Liver (tissue), 9 donors: Measurements from ENCODE around the gene PARN. TPM values are rescaled to one million over a fixed set of nuclear protein-coding genes. Genes with fewer than 3 reads are reported as not detected.
"Not testable (repeated sequence)": the region's sequence is repeated elsewhere in the genome, so short reads cannot be mapped to it uniquely, and the experiment has no call there.

Experiments
- DNase-seq: peaks from one replicate; pipeline ENCODE4 v3.0.0-alpha.2; 2017; ENCODE audit warnings: low spot score
- H3K27ac ChIP-seq, 2 donors: one replicate each; pipeline ENCODE4 v1.7.0; 2013; ENCODE audit warnings: inconsistent platforms in 2 of 2, low read length in 2 of 2, control low read depth in 1 of 2, low read depth in 1 of 2, mild to moderate bottlenecking in 1 of 2
- H3K27me3 ChIP-seq, 4 donors: one replicate each; pipeline versions ENCODE4 v1.6.1 to v1.7.0; 2013; ENCODE audit warnings: low read length in 3 of 4, inconsistent platforms in 1 of 4, mild to moderate bottlenecking in 1 of 4, moderate library complexity in 1 of 4; ENCODE audit not compliant: control insufficient read depth in 4 of 4, insufficient read depth in 4 of 4
- H3K36me3 ChIP-seq, 4 donors: one replicate each; pipeline versions ENCODE4 v1.6.1 to v1.7.0; 2013; ENCODE audit warnings: low read length in 3 of 4, mild to moderate bottlenecking in 3 of 4, low read depth in 1 of 4, moderate library complexity in 1 of 4; ENCODE audit not compliant: control insufficient read depth in 4 of 4, insufficient read depth in 3 of 4
- H3K4me1 ChIP-seq, 4 donors: one replicate each; pipeline versions ENCODE4 v1.6.1 to v1.7.0; 2013; ENCODE audit warnings: low read length in 3 of 4, mild to moderate bottlenecking in 3 of 4, moderate library complexity in 1 of 4; ENCODE audit not compliant: control insufficient read depth in 4 of 4, insufficient read depth in 4 of 4
- H3K4me3 ChIP-seq, 3 donors: one replicate each; pipeline versions ENCODE4 v1.6.1 to v1.7.0; 2013; ENCODE audit warnings: low read length in 3 of 3, control low read depth in 1 of 3, low read depth in 1 of 3, mild to moderate bottlenecking in 1 of 3
- H3K9ac ChIP-seq, 2 donors: one replicate each; pipeline ENCODE4 v1.7.0; 2013; ENCODE audit warnings: low read length in 2 of 2, mild to moderate bottlenecking in 2 of 2, moderate library complexity in 2 of 2, control low read depth in 1 of 2, low read depth in 1 of 2
- H3K9me3 ChIP-seq, 4 donors: one replicate each; pipeline versions ENCODE4 v1.6.1 to v1.7.0; 2013; ENCODE audit warnings: low read length in 3 of 4; ENCODE audit not compliant: control insufficient read depth in 4 of 4
- EGR1 ChIP-seq, 2 donors: IDR thresholded peaks; 2 replicates each; pipeline ENCODE4 v1.6.1; 2016 to 2018; ENCODE audit warnings: antibody characterized with exemption in 2 of 2, low read depth in 2 of 2
- FOXA1 ChIP-seq: IDR thresholded peaks from 2 replicates; pipeline ENCODE4 v1.6.1; 2016; ENCODE audit warnings: antibody characterized with exemption
- FOXA2 ChIP-seq: IDR thresholded peaks from 2 replicates; pipeline ENCODE4 v1.6.1; 2016; ENCODE audit warnings: antibody characterized with exemption
- GABPA ChIP-seq, 2 donors: IDR thresholded peaks in 1 of 2; conservative IDR thresholded peaks in 1 of 2; 2 replicates each; pipeline ENCODE4 v1.6.1; 2016; ENCODE audit warnings: antibody characterized with exemption in 2 of 2, mild to moderate bottlenecking in 1 of 2, moderate library complexity in 1 of 2
- HNF4A ChIP-seq, 2 donors: conservative IDR thresholded peaks; 2 replicates each; pipeline ENCODE4 v1.6.1; 2016; ENCODE audit warnings: antibody characterized with exemption in 2 of 2, mild to moderate bottlenecking in 2 of 2
- HNF4G ChIP-seq: IDR thresholded peaks from 2 replicates; pipeline ENCODE4 v1.6.1; 2016; ENCODE audit warnings: antibody characterized with exemption
- JUND ChIP-seq, 2 donors: IDR thresholded peaks; 2 replicates each; pipeline ENCODE4 v1.6.1; 2016; ENCODE audit warnings: antibody characterized with exemption in 2 of 2
- NR2F2 ChIP-seq: IDR thresholded peaks from 2 replicates; pipeline ENCODE4 v1.6.1; 2016; ENCODE audit warnings: antibody characterized with exemption
- RAD21 ChIP-seq, 2 donors: IDR thresholded peaks; 2 replicates each; pipeline ENCODE4 v1.6.1; 2016; ENCODE audit warnings: antibody characterized with exemption in 2 of 2, mild to moderate bottlenecking in 2 of 2
- REST ChIP-seq: IDR thresholded peaks from 2 replicates; pipeline ENCODE4 v1.6.1; 2016; ENCODE audit warnings: antibody characterized with exemption, mild to moderate bottlenecking
- RXRA ChIP-seq, 2 donors: IDR thresholded peaks; 2 replicates each; pipeline ENCODE4 v1.6.1; 2017 to 2018; ENCODE audit warnings: antibody characterized with exemption in 2 of 2, mild to moderate bottlenecking in 1 of 2
- SP1 ChIP-seq: IDR thresholded peaks from 2 replicates; pipeline ENCODE4 v1.6.1; 2018; ENCODE audit warnings: antibody characterized with exemption, mild to moderate bottlenecking
- TAF1 ChIP-seq: conservative IDR thresholded peaks from 2 replicates; pipeline ENCODE4 v1.6.1; 2016; ENCODE audit warnings: antibody characterized with exemption, mild to moderate bottlenecking
- YY1 ChIP-seq: IDR thresholded peaks from 2 replicates; pipeline ENCODE4 v1.6.1; 2016; ENCODE audit warnings: antibody characterized with exemption, mild to moderate bottlenecking
- ZBTB33 ChIP-seq: IDR thresholded peaks from 2 replicates; pipeline ENCODE4 v1.6.1; 2016; ENCODE audit warnings: antibody characterized with exemption
- WGBS: extraction: QIAGEN DNeasy Blood & Tissue Kit; methylation state at CpG from one replicate; pipeline ENCODE4 v1.1.7; 2013; 5-methylcytosine and 5-hydroxymethylcytosine counted together
- polyA plus RNA-seq, 2 donors: library from polyadenylated mRNA; stranded (reverse) in 1 of 2; unstranded in 1 of 2; fragments of 200-250 nt in 1 of 2; fragments of >200 nt in 1 of 2; fragmentation: Nextera tagmentation in 1 of 2; extraction: Ambion mirVana in 1 of 2; gene quantifications; one replicate each; pipeline versions ENCODE4 v1.2.1 to v1.2.3, GENCODE V29; 2013 to 2015
- total RNA-seq, 2 donors: library from RNA; depleted of rRNA; stranded (reverse); fragments of >200 nt; gene quantifications; one replicate each; pipeline ENCODE4 v1.2.3, GENCODE V29; 2014
- TF ChIP-seq, protein P1 (sequence below): IDR thresholded peaks from 2 replicates; pipeline ENCODE4 v1.6.1; 2016; ENCODE audit warnings: antibody characterized with exemption
- TF ChIP-seq, protein P2 (sequence below): IDR thresholded peaks from 2 replicates; pipeline ENCODE4 v1.6.1; 2016; ENCODE audit warnings: antibody characterized with exemption
- TF ChIP-seq, protein P3 (sequence below): fragments of 150-350 bp; IDR thresholded peaks from 2 replicates; pipeline ENCODE4 v1.5.1; 2017; ENCODE audit warnings: improper control_type of control experiment, low read depth, low read length; ENCODE audit not compliant: missing input control
- donor health status: healthy.
- donor health status: healthy.
- donor health status: healthy.
- donor health status: healthy.
- donor health status: healthy.

The PARN gene
- total and polyA plus RNA-seq, 4 donors: 7.9 to 19.7 (median 9.7) TPM

GRCh38 chr16:14632693-14633569 lies 2.9 kb upstream of the PARN start, which contains the start of gene BFAR:
Gene BFAR (plus strand): TSS chr16:14632951. CDS start chr16:14644347, 11,396 bp downstream.
- DNase-seq: peak; percentile 98
- H3K4me3 ChIP-seq: peak within 1 kb of the TSS; percentile 76 to 94 (median 93)
- H3K27ac ChIP-seq: peak within 1 kb of the TSS; percentile 92 to 94
- H3K27me3 ChIP-seq: no peaks in the 10 kb centered on the region
- TF ChIP-seq RXRA (IDR thresholded peaks at IDR 0.05) (peak; percentile 80 to 81), REST (peak; percentile 94), RAD21 (IDR thresholded peaks at IDR 0.05) (peak; percentile 15 to 37), FOXA1 (no peak), SP1 (peak; percentile 69), JUND (IDR thresholded peaks at IDR 0.05) (peak; percentile 31 to 39), GABPA (IDR thresholded peaks at IDR 0.05 in 1 of 2, conservative IDR thresholded peaks at IDR 0.05 in 1 of 2) (peak; percentile 66 to 90), YY1 (peak; percentile 78), HNF4G (no peak), NR2F2 (peak; percentile 98), EGR1 (IDR thresholded peaks at IDR 0.05; ENCODE audit: low read depth in 2 of 2) (peak; percentile 21 to 64), ZBTB33 (peak; percentile 81), HNF4A (conservative IDR thresholded peaks at IDR 0.05) (peak in 1 of 2 donors; percentile 21), TAF1 (peak; percentile 99), FOXA2 (no peak)
- TF ChIP-seq, protein P1, sequence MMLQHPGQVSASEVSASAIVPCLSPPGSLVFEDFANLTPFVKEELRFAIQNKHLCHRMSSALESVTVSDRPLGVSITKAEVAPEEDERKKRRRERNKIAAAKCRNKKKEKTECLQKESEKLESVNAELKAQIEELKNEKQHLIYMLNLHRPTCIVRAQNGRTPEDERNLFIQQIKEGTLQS: no peak
- TF ChIP-seq, protein P2, sequence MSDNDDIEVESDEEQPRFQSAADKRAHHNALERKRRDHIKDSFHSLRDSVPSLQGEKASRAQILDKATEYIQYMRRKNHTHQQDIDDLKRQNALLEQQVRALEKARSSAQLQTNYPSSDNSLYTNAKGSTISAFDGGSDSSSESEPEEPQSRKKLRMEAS: no peak
- TF ChIP-seq, protein P3, sequence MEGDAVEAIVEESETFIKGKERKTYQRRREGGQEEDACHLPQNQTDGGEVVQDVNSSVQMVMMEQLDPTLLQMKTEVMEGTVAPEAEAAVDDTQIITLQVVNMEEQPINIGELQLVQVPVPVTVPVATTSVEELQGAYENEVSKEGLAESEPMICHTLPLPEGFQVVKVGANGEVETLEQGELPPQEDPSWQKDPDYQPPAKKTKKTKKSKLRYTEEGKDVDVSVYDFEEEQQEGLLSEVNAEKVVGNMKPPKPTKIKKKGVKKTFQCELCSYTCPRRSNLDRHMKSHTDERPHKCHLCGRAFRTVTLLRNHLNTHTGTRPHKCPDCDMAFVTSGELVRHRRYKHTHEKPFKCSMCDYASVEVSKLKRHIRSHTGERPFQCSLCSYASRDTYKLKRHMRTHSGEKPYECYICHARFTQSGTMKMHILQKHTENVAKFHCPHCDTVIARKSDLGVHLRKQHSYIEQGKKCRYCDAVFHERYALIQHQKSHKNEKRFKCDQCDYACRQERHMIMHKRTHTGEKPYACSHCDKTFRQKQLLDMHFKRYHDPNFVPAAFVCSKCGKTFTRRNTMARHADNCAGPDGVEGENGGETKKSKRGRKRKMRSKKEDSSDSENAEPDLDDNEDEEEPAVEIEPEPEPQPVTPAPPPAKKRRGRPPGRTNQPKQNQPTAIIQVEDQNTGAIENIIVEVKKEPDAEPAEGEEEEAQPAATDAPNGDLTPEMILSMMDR: no peak
- H3K9ac ChIP-seq: peak within 1 kb of the TSS; percentile 90 to 95
- under 1% methylated on average over 69 of the region's 69 CpGs for WGBS
- no peaks in the 10 kb centered on the region for H3K9me3 ChIP-seq
- peaks cover 8 to 35% (median 21%) of the 10 kb centered on the region in 4 donors for H3K4me1 ChIP-seq
- H3K36me3 ChIP-seq: peaks cover 0 to 1% (median 0%) of the 10 kb centered on the region in 4 donors

- H3K9me3 ChIP-seq, H3K27me3 ChIP-seq, DNase-seq: not testable (repeated sequence)
- peaks cover 8 to 42% (median 23%) of the 10 kb centered on the region in 4 donors for H3K4me1 ChIP-seq
- H3K4me3 ChIP-seq: peak overlapping the region in 2 of 3 donors; percentile 52 to 70
- peak overlapping the region; percentile 86 to 91 for H3K27ac ChIP-seq
- 85% methylated on average over 29 of the region's 29 CpGs for WGBS
- H3K9ac ChIP-seq: peak overlapping the region in 1 of 2 donors; percentile 16
- peaks cover 4 to 10% (median 8%) of the 10 kb centered on the region in 4 donors for H3K36me3 ChIP-seq
Measured at GRCh38 chr16:14630620-14631330, 715 bp upstream of the PARN start.
